Measurements from ENCODE around the gene LDLRAD3.

Gene LDLRAD3

GRCh38 chr11:36110668-36111410, 167.0 kb downstream of the LDLRAD3 start:
- DNase-seq, result no peak

- no peak for DNase-seq
These were observed 170.2 kb downstream of the LDLRAD3 start for GRCh38 chr11:36114095-36114494.

- no peak for DNase-seq
These were observed 171.5 kb downstream of the LDLRAD3 start for GRCh38 chr11:36115378-36115801.

GRCh38 chr11:36116161-36116560, 172.3 kb downstream of the LDLRAD3 start:
- no peak for DNase-seq

- DNase-seq, result no peak
These were observed 174.2 kb downstream of the LDLRAD3 start for GRCh38 chr11:36118084-36118483.

GRCh38 chr11:36119300-36119699, 175.4 kb downstream of the LDLRAD3 start:
- DNase-seq, result no peak

GRCh38 chr11:36121054-36121453, 177.2 kb downstream of the LDLRAD3 start:
- DNase-seq, result no peak

GRCh38 chr11:36122671-36123070, 178.8 kb downstream of the LDLRAD3 start:
- no peak for DNase-seq

- no peak for DNase-seq
These were observed 179.7 kb downstream of the LDLRAD3 start for GRCh38 chr11:36123336-36124101.

- DNase-seq, result no peak
These were observed 182.8 kb downstream of the LDLRAD3 start for GRCh38 chr11:36126678-36127077.

GRCh38 chr11:36127550-36127949, 183.7 kb downstream of the LDLRAD3 start:
- no peak for DNase-seq

GRCh38 chr11:36129955-36130354, 186.1 kb downstream of the LDLRAD3 start:
- no peak for DNase-seq

- no peak for DNase-seq
These were observed 186.5 kb downstream of the LDLRAD3 start for GRCh38 chr11:36130401-36130800.

- no peak for DNase-seq
These were observed 188.0 kb downstream of the LDLRAD3 start for GRCh38 chr11:36131721-36132397.

GRCh38 chr11:36132940-36133339, 189.1 kb downstream of the LDLRAD3 start:
- DNase-seq, result no peak

GRCh38 chr11:36135076-36135475, 191.2 kb downstream of the LDLRAD3 start:
- no peak for DNase-seq

- no peak for DNase-seq
These were observed 195.9 kb downstream of the LDLRAD3 start for GRCh38 chr11:36139767-36140166.

GRCh38 chr11:36141196-36141953, 197.5 kb downstream of the LDLRAD3 start:
- no peak for DNase-seq

GRCh38 chr11:36141956-36142355, 198.1 kb downstream of the LDLRAD3 start:
- no peak for DNase-seq

GRCh38 chr11:36142439-36142838, 198.6 kb downstream of the LDLRAD3 start:
- DNase-seq, result no peak

- no peak for DNase-seq
These were observed 199.0 kb downstream of the LDLRAD3 start for GRCh38 chr11:36142879-36143278.

- DNase-seq, result no peak
These were observed 202.6 kb downstream of the LDLRAD3 start for GRCh38 chr11:36146437-36146836.

GRCh38 chr11:36147491-36147890, 203.6 kb downstream of the LDLRAD3 start:
- DNase-seq, result no peak
